Body of pancreas (tissue), 4 donors: ENCODE data around the gene HTT. TPM values are rescaled to one million over a fixed set of nuclear protein-coding genes. Genes with fewer than 3 reads are reported as not detected.

Experiments
- ATAC-seq: fragments of 150-250 bp; one replicate; pipeline ENCODE4 v1.9.1; 2016
- DNase-seq, 4 donors: peaks; one replicate each; pipeline ENCODE4 v3.0.0-alpha.2; 2019
- H3K27ac ChIP-seq, 4 donors: fragments of 200-600 bp; sonication (generic); 1 replicate in 3 of 4; 2 replicates in 1 of 4; pipeline versions ENCODE4 v1.5.1 to v1.6.1; 2016 to 2019; ENCODE audit warnings: mild to moderate bottlenecking in 1 of 4, mixed read lengths in 1 of 4, moderate library complexity in 1 of 4
- H3K27me3 ChIP-seq, 2 donors: fragments of 200-600 bp; sonication (generic); one replicate each; pipeline ENCODE4 v1.6.0; 2016; ENCODE audit warnings: mild to moderate bottlenecking in 1 of 2
- H3K36me3 ChIP-seq, 2 donors: fragments of 200-600 bp; sonication (generic); replicated peaks in 1 of 2; 2 replicates each; pipeline ENCODE4 v1.5.1; 2016; ENCODE audit warnings: low read depth in 2 of 2; ENCODE audit not compliant: insufficient read depth in 1 of 2
- H3K4me1 ChIP-seq: fragments of 200-600 bp; sonication (generic); one replicate; pipeline ENCODE4 v1.6.0; 2016
- H3K4me3 ChIP-seq, 2 donors: fragments of 200-600 bp; sonication (generic); 1 replicate in 1 of 2; 2 replicates in 1 of 2; pipeline ENCODE4 v1.5.1; 2016 to 2019
- H3K9me3 ChIP-seq, 3 donors: fragments of 200-600 bp; sonication (generic); 1 replicate in 2 of 3; 2 replicates in 1 of 3; pipeline ENCODE4 v1.5.1; 2016
- CTCF ChIP-seq, 7 experiments: fragments of 450-650 bp in 4 of 7; fragments of 200-600 bp in 3 of 7; sonication (generic) in 3 of 7; IDR thresholded peaks; one replicate each; pipeline ENCODE4 v1.5.1; 2016 to 2019; ENCODE audit warnings: antibody characterized with exemption in 7 of 7
- POLR2A ChIP-seq, 3 donors: fragments of 450-650 bp; IDR thresholded peaks; one replicate each; pipeline ENCODE4 v1.6.1; 2016; ENCODE audit warnings: antibody characterized with exemption in 3 of 3, mild to moderate bottlenecking in 2 of 3
- WGBS, 2 donors: methylation state at CpG; one replicate each; pipeline ENCODE4 v1.1.5; 2017; 5-methylcytosine and 5-hydroxymethylcytosine counted together
- intact Hi-C: fragments of 100-400 bp; cut with DNase I; formaldehyde crosslinking; loops from one replicate; pipeline ENCODE4 v1.15.1; 2023
- total RNA-seq, 2 donors: library from RNA; depleted of rRNA; stranded (reverse); fragments of >200 nt; gene quantifications; one replicate each; pipeline ENCODE4 v1.1.0, GENCODE V29; 2016

The HTT gene
- total RNA-seq, 2 donors from 2014 or later = 40.5 to 115 TPM

- WGBS, 2 donors = 86 to 89% methylated on average over 13 of the region's 13 CpGs
- ATAC-seq (no peak), DNase-seq (peak in 2 of 4 donors; percentile 4 to 9)
- Histone ChIP-seq H3K27ac (no peak overlapping the region), H3K4me3 (no peak overlapping the region), H3K27me3 (no peaks in the 10 kb centered on the region), H3K9me3 (no peaks in the 10 kb centered on the region), H3K4me1 (peaks cover 10% of the 10 kb centered on the region), H3K36me3 (peaks cover 4 to 33% of the 10 kb centered on the region in 2 donors)
- no peak for TF ChIP-seq CTCF (IDR thresholded peaks at IDR 0.05)
- TF ChIP-seq POLR2A (IDR thresholded peaks at IDR 0.05) = no peak
- intact Hi-C loops = no loop called here
Measured at GRCh38 chr4:3223956-3224748, 149.7 kb downstream of the HTT start.

- no peak for TF ChIP-seq CTCF (IDR thresholded peaks at IDR 0.05)
- no peak for TF ChIP-seq POLR2A (IDR thresholded peaks at IDR 0.05)
- ATAC-seq (no peak), DNase-seq (peak in 3 of 4 donors; percentile 10 to 17 (median 10))
- Histone ChIP-seq H3K27me3 (no peaks in the 10 kb centered on the region), H3K4me1 (peaks cover 10% of the 10 kb centered on the region), H3K27ac (no peak overlapping the region), H3K9me3 (no peaks in the 10 kb centered on the region), H3K36me3 (peaks cover 11 to 36% of the 10 kb centered on the region in 2 donors), H3K4me3 (no peak overlapping the region)
- 89% methylated on average over 16 to 22 of the region's 22 CpGs for WGBS, 2 donors
- intact Hi-C loops = no loop called here
Measured at GRCh38 chr4:3225071-3225850, 150.8 kb downstream of the HTT start.

GRCh38 chr4:3225936-3226335, 151.5 kb downstream of the HTT start:
- H3K4me1 ChIP-seq = peaks cover 10% of the 10 kb centered on the region
- H3K27ac ChIP-seq = peak overlapping the region in 2 of 4 donors; percentile 6 to 68
- intact Hi-C loops = no loop called here
- ATAC-seq (no peak), DNase-seq (peak in 2 of 4 donors; percentile 2 to 10)
- 80 to 81% methylated on average over 9 of the region's 9 CpGs for WGBS, 2 donors
- H3K36me3 ChIP-seq = peaks cover 11 to 36% of the 10 kb centered on the region in 2 donors
- H3K27me3 ChIP-seq = no peaks in the 10 kb centered on the region
- peak in 1 of 3 donors; percentile 3 for TF ChIP-seq POLR2A (IDR thresholded peaks at IDR 0.05)
- TF ChIP-seq CTCF (IDR thresholded peaks at IDR 0.05) = no peak
- H3K9me3 ChIP-seq = no peaks in the 10 kb centered on the region
- no peak overlapping the region for H3K4me3 ChIP-seq

- H3K27ac ChIP-seq = peak overlapping the region in 2 of 4 donors; percentile 6 to 68
- intact Hi-C loops = no loop called here
- H3K4me3 ChIP-seq = no peak overlapping the region
- WGBS, 2 donors = 38 to 42% methylated on average over 9 of the region's 9 CpGs
- peaks cover 10% of the 10 kb centered on the region for H3K4me1 ChIP-seq
- H3K9me3 ChIP-seq = no peaks in the 10 kb centered on the region
- DNase-seq (peak; percentile 46 to 72 (median 58)), ATAC-seq (peak; percentile 65)
- no peaks in the 10 kb centered on the region for H3K27me3 ChIP-seq
- TF ChIP-seq CTCF (IDR thresholded peaks at IDR 0.05) (no peak), POLR2A (IDR thresholded peaks at IDR 0.05) (peak in 1 of 3 donors; percentile 12)
- peaks cover 11 to 40% of the 10 kb centered on the region in 2 donors for H3K36me3 ChIP-seq
Measured at GRCh38 chr4:3226467-3226866, 152.0 kb downstream of the HTT start.
